GM21619 (cell line): ENCODE results near the gene IARS1.

Experiments
- ATAC-seq: cut with Tn5 transposase; IDR thresholded peaks from one replicate; pipeline ENCODE4 v1.9.1; 2021; ENCODE audit not compliant: unreplicated experiment

IARS1 gene

GRCh38 chr9:92245005-92245797, 48.3 kb downstream of the IARS1 start:
- ATAC-seq: no peak
